Smooth muscle cell (in vitro differentiated cells): Measurements from ENCODE around the gene TMEM61. TPM values are rescaled to one million over a fixed set of nuclear protein-coding genes. Genes with fewer than 3 reads are reported as not detected.

Experiments
- DNase-seq: peaks from one replicate; lab custom pipeline; 2025; ENCODE audit not compliant: unreplicated experiment; lab: John Stamatoyannopoulos, UW
- H2AFZ ChIP-seq: fragments of 200-600 bp; sonication (generic); 2 replicates; pipeline ENCODE4 v1.6.0; 2016; ENCODE audit warnings: antibody characterized with exemption, low read depth, mild to moderate bottlenecking
- H3F3A ChIP-seq: fragments of 200-600 bp; sonication (generic); 2 replicates; pipeline ENCODE4 v1.6.0; 2017; ENCODE audit warnings: antibody characterized with exemption, low read depth
- H3K27ac ChIP-seq: fragments of 200-600 bp; sonication (generic); 2 replicates; pipeline ENCODE4 v1.5.1; 2016; ENCODE audit warnings: low read depth, mild to moderate bottlenecking
- H3K27me3 ChIP-seq: fragments of 200-600 bp; sonication (generic); 2 replicates; pipeline ENCODE4 v1.6.1; 2016; ENCODE audit warnings: low read depth, mild to moderate bottlenecking
- H3K36me3 ChIP-seq: fragments of 200-600 bp; sonication (generic); 2 replicates; pipeline ENCODE4 v1.5.1; 2016; ENCODE audit warnings: low read depth
- H3K4me1 ChIP-seq: fragments of 200-600 bp; sonication (generic); 2 replicates; pipeline ENCODE4 v1.5.1; 2016; ENCODE audit warnings: low read depth
- H3K4me2 ChIP-seq: fragments of 200-600 bp; sonication (generic); 2 replicates; pipeline ENCODE4 v1.6.0; 2016; ENCODE audit warnings: mild to moderate bottlenecking
- H3K4me3 ChIP-seq: fragments of 200-600 bp; sonication (generic); 2 replicates; pipeline ENCODE4 v1.5.1; 2016; ENCODE audit warnings: mild to moderate bottlenecking
- H3K79me2 ChIP-seq: fragments of 200-600 bp; sonication (generic); 2 replicates; pipeline ENCODE4 v1.6.0; 2016; ENCODE audit warnings: low read depth, mild to moderate bottlenecking
- H3K9ac ChIP-seq: fragments of 200-600 bp; sonication (generic); 2 replicates; pipeline ENCODE4 v1.6.0; 2016; ENCODE audit warnings: low read depth
- H3K9me3 ChIP-seq: fragments of 200-600 bp; sonication (generic); replicated peaks from 2 replicates; pipeline ENCODE4 v1.5.1; 2016; ENCODE audit warnings: low read depth
- H4K20me1 ChIP-seq: fragments of 200-600 bp; sonication (generic); 2 replicates; pipeline ENCODE4 v1.6.0; 2016; ENCODE audit warnings: low read depth
- CTCF ChIP-seq: fragments of 200-600 bp; sonication (generic); IDR thresholded peaks from 2 replicates; pipeline ENCODE4 v1.5.1; 2017; ENCODE audit warnings: borderline replicate concordance, mild to moderate bottlenecking, antibody characterized with exemption; ENCODE audit not compliant: insufficient read depth, poor library complexity, severe bottlenecking
- WGBS: methylation state at CpG from one replicate; pipeline ENCODE4 v1.1.7; 2016; ENCODE audit warnings: low lambda C conversion rate; 5-methylcytosine and 5-hydroxymethylcytosine counted together
- polyA plus RNA-seq: library from polyadenylated mRNA; unstranded; fragments of >200 nt; fragmentation: Nextera tagmentation; extraction: Ambion mirVana; gene quantifications from 2 replicates; pipeline ENCODE4 v1.2.1, GENCODE V29; 2016
- total RNA-seq: library from RNA; depleted of rRNA; stranded (reverse); fragments of >200 nt; gene quantifications from 2 replicates; pipeline ENCODE4 v1.2.3, GENCODE V29; 2014

TMEM61 gene
- total and polyA plus RNA-seq, 2 experiments from 2014 or later: 0.13 to 0.86 TPM

GRCh38 chr1:54975356-54976108 lies 4.9 kb upstream of the TMEM61 start:
- 86% methylated on average over 4 of the region's 4 CpGs for WGBS

GRCh38 chr1:54976747-54977146 lies 3.7 kb upstream of the TMEM61 start:
- no peak overlapping the region for H3K27ac ChIP-seq
- TF ChIP-seq CTCF: no peak
- no peaks in the 10 kb centered on the region for H3K79me2 ChIP-seq
- DNase-seq: no peak
- peaks cover 2% of the 10 kb centered on the region for H3K4me1 ChIP-seq
- H3K9ac ChIP-seq: no peak overlapping the region
- H3K4me2 ChIP-seq: no peak overlapping the region
- H3K9me3 ChIP-seq: no peaks in the 10 kb centered on the region
- H3K36me3 ChIP-seq: no peaks in the 10 kb centered on the region
- H2AFZ ChIP-seq: no peak overlapping the region
- H4K20me1 ChIP-seq: no peaks in the 10 kb centered on the region
- H3K4me3 ChIP-seq: no peak overlapping the region
- peaks cover 39% of the 10 kb centered on the region for H3K27me3 ChIP-seq
- WGBS: 84% methylated on average over 6 of the region's 6 CpGs
- no peaks in the 10 kb centered on the region for H3F3A ChIP-seq

More at GRCh38 chr1:54975356-54976108, 4.9 kb upstream of the TMEM61 start:
- Histone ChIP-seq H3K79me2 (no peaks in the 10 kb centered on the region), H3F3A (no peaks in the 10 kb centered on the region), H3K36me3 (no peaks in the 10 kb centered on the region), H3K4me3 (no peak overlapping the region), H3K4me1 (peaks cover 2% of the 10 kb centered on the region), H3K27ac (no peak overlapping the region), H4K20me1 (no peaks in the 10 kb centered on the region), H2AFZ (no peak overlapping the region), H3K27me3 (peaks cover 27% of the 10 kb centered on the region), H3K9ac (no peak overlapping the region), H3K4me2 (no peak overlapping the region), H3K9me3 (no peaks in the 10 kb centered on the region)
- DNase-seq: no peak
- TF ChIP-seq CTCF: no peak

DNA sequence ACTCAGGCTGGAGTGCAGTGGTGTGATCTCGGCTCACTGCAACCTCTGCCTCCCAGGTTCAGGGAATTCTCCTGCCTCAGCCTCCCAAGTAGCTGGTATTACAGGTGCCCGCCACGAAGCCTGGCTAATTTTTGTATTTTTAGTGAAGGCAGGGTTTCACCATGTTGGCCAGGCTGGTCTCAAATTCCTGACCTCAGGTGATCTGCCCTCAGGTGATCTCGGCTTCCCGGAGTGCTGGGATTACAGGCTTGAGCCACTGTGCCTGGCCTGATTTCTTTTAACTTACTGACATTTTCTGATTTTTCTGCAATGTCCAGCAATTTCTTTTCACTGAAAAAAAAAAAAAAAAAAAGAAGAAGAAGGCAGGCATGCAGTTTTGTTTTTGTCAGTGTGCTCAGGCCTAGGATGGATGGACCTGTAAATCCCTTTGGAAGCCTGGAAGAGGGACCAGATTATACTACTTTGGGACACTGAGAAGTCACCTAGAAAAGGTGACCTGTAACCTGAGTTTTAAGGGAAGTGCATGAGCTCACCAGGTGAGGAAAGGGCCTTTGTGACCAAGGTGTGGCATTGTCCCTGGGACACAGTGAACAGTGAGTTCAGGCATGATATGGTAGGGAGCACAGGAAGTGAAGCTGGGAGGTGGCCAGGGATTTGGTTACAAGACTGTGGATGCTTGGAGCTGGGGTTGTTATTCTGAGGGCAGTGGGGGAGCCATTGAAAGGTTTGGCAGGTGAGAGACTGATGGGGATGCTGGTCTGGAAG lies 2.7 kb upstream of the TMEM61 start:
- H3K4me3 ChIP-seq: no peak overlapping the region
- 81% methylated on average over 5 of the region's 5 CpGs for WGBS
- peaks cover 2% of the 10 kb centered on the region for H3K4me1 ChIP-seq
- H3K27ac ChIP-seq: no peak overlapping the region
- no peak overlapping the region for H3K9ac ChIP-seq
- DNase-seq: no peak
- H3K27me3 ChIP-seq: peaks cover 49% of the 10 kb centered on the region
- no peaks in the 10 kb centered on the region for H3K9me3 ChIP-seq
- no peaks in the 10 kb centered on the region for H4K20me1 ChIP-seq
- no peak overlapping the region for H2AFZ ChIP-seq
- H3K36me3 ChIP-seq: no peaks in the 10 kb centered on the region
- no peak overlapping the region for H3K4me2 ChIP-seq
- H3K79me2 ChIP-seq: no peaks in the 10 kb centered on the region
- no peak for TF ChIP-seq CTCF
- no peaks in the 10 kb centered on the region for H3F3A ChIP-seq
